SK-N-SH (cell line): ENCODE data around the gene FOXP1.

Experiments used
- ELF1 ChIP-seq: IDR thresholded peaks from 2 replicates; pipeline ENCODE4 v1.4.0; 2012
- EZH2phosphoT487 ChIP-seq: fragments of 200-600 bp; sonication (generic); IDR thresholded peaks from 2 replicates; pipeline ENCODE4 v1.6.1; 2017; ENCODE audit warnings: low read depth, mixed run types, mild to moderate bottlenecking, antibody characterized with exemption, moderate library complexity, borderline replicate concordance
- NFIC ChIP-seq: IDR thresholded peaks from 2 replicates; pipeline ENCODE4 v1.4.0; 2012; ENCODE audit warnings: borderline replicate concordance
- POLR2AphosphoS5 ChIP-seq: IDR thresholded peaks from 2 replicates; pipeline ENCODE4 v1.6.1; 2012; ENCODE audit warnings: low read depth, low read length
- TF ChIP-seq, protein P1 (sequence below): fragments of 200-600 bp; sonication (generic); IDR thresholded peaks from 2 replicates; pipeline ENCODE4 v1.6.1; 2017; ENCODE audit warnings: antibody characterized with exemption, mild to moderate bottlenecking, moderate library complexity

- TF ChIP-seq POLR2AphosphoS5, result no peak
- TF ChIP-seq ELF1, result no peak
- TF ChIP-seq, protein P1, sequence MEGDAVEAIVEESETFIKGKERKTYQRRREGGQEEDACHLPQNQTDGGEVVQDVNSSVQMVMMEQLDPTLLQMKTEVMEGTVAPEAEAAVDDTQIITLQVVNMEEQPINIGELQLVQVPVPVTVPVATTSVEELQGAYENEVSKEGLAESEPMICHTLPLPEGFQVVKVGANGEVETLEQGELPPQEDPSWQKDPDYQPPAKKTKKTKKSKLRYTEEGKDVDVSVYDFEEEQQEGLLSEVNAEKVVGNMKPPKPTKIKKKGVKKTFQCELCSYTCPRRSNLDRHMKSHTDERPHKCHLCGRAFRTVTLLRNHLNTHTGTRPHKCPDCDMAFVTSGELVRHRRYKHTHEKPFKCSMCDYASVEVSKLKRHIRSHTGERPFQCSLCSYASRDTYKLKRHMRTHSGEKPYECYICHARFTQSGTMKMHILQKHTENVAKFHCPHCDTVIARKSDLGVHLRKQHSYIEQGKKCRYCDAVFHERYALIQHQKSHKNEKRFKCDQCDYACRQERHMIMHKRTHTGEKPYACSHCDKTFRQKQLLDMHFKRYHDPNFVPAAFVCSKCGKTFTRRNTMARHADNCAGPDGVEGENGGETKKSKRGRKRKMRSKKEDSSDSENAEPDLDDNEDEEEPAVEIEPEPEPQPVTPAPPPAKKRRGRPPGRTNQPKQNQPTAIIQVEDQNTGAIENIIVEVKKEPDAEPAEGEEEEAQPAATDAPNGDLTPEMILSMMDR, result no peak
- no peak for TF ChIP-seq EZH2phosphoT487
- no peak for TF ChIP-seq NFIC
These were observed 396.7 kb downstream of the FOXP1 start for GRCh38 chr3:71186801-71187200.
